CD14-positive monocyte (primary cell): ENCODE data around the gene PLA2G15. TPM values are rescaled to one million over a fixed set of nuclear protein-coding genes. Genes with fewer than 3 reads are reported as not detected.
A peak's percentile ranks its signal among the peaks of the same experiment; 100 is the strongest.

Experiments
- DNase-seq, 3 donors: peaks; one replicate each; pipeline ENCODE4 v3.0.0-alpha.2; 2011 to 2022
- H2AFZ ChIP-seq: 2 replicates; pipeline ENCODE4 v1.6.0; 2012; ENCODE audit warnings: mild to moderate bottlenecking, low read depth, low read length, inconsistent platforms; ENCODE audit not compliant: insufficient read depth, poor library complexity, severe bottlenecking
- H3K27ac ChIP-seq, 2 donors: 1 replicate in 1 of 2; 2 replicates in 1 of 2; pipeline ENCODE4 v1.5.1; 2012 to 2013; ENCODE audit warnings: low read length in 2 of 2, control low read depth in 1 of 2, inconsistent platforms in 1 of 2, low read depth in 1 of 2, mild to moderate bottlenecking in 1 of 2
- H3K27me3 ChIP-seq, 2 donors: one replicate each; pipeline versions ENCODE4 v1.6.0 to v1.6.1; 2011 to 2013; ENCODE audit warnings: low read length in 2 of 2; ENCODE audit not compliant: control insufficient read depth in 2 of 2, insufficient read depth in 2 of 2
- H3K36me3 ChIP-seq, 2 donors: replicated peaks in 1 of 2; 1 replicate in 1 of 2; 2 replicates in 1 of 2; pipeline versions ENCODE4 v1.5.1 to v1.6.1; 2012 to 2013; ENCODE audit warnings: low read length in 2 of 2, control low read depth in 1 of 2, inconsistent platforms in 1 of 2, mild to moderate bottlenecking in 1 of 2; ENCODE audit not compliant: insufficient read depth in 2 of 2, control insufficient read depth in 1 of 2
- H3K4me1 ChIP-seq, 2 donors: 1 replicate in 1 of 2; 2 replicates in 1 of 2; pipeline versions ENCODE4 v1.5.1 to v1.6.1; 2012 to 2013; ENCODE audit warnings: low read length in 2 of 2, control low read depth in 1 of 2, inconsistent platforms in 1 of 2, mild to moderate bottlenecking in 1 of 2, moderate library complexity in 1 of 2; ENCODE audit not compliant: insufficient read depth in 2 of 2, control insufficient read depth in 1 of 2
- H3K4me2 ChIP-seq: replicated peaks from 2 replicates; pipeline ENCODE3; 2012; ENCODE audit warnings: low read length, moderate library complexity, mild to moderate bottlenecking; ENCODE audit not compliant: poor library complexity, severe bottlenecking; ENCODE audit errors: extremely low read depth
- H3K4me3 ChIP-seq, 3 experiments: fragments of 200-600 bp in 1 of 3; sonication (generic) in 1 of 3; replicated peaks in 1 of 3; 1 replicate in 2 of 3; 2 replicates in 1 of 3; pipeline ENCODE4 v1.5.1; 2011 to 2013; ENCODE audit warnings: low read length in 3 of 3, mild to moderate bottlenecking in 3 of 3, control low read depth in 2 of 3, low read depth in 2 of 3, inconsistent platforms in 1 of 3, moderate library complexity in 1 of 3
- H3K79me2 ChIP-seq: 2 replicates; pipeline ENCODE4 v1.6.0; 2012; ENCODE audit warnings: mild to moderate bottlenecking, control low read depth, inconsistent platforms, low read length, moderate library complexity; ENCODE audit not compliant: insufficient read depth
- H3K9ac ChIP-seq: 2 replicates; pipeline ENCODE4 v1.6.0; 2017; ENCODE audit warnings: low read length, mild to moderate bottlenecking; ENCODE audit not compliant: insufficient read depth, poor library complexity, severe bottlenecking
- H3K9me3 ChIP-seq, 2 donors: replicated peaks in 1 of 2; 1 replicate in 1 of 2; 2 replicates in 1 of 2; pipeline versions ENCODE4 v1.5.1 to v1.6.1; 2012 to 2013; ENCODE audit warnings: low read length in 2 of 2, control low read depth in 1 of 2; ENCODE audit not compliant: control insufficient read depth in 1 of 2, insufficient read depth in 1 of 2
- H4K20me1 ChIP-seq: 2 replicates; pipeline ENCODE4 v1.6.0; 2012; ENCODE audit warnings: mild to moderate bottlenecking, low read length, control low read depth, moderate library complexity; ENCODE audit not compliant: insufficient read depth
- H3K27ac Mint-ChIP-seq, 7 donors: one replicate each; pipeline ENCODE4 v1.8.0; 2020; ENCODE audit warnings: mild to moderate bottlenecking in 7 of 7, mixed read lengths in 7 of 7, moderate library complexity in 6 of 7, inconsistent platforms in 2 of 7
- H3K27me3 Mint-ChIP-seq, 3 donors: one replicate each; pipeline ENCODE4 v1.8.0; 2021 to 2022; ENCODE audit warnings: low read depth in 3 of 3, mild to moderate bottlenecking in 3 of 3, mixed read lengths in 3 of 3, moderate library complexity in 3 of 3, inconsistent platforms in 1 of 3
- H3K36me3 Mint-ChIP-seq, 2 donors: one replicate each; pipeline ENCODE4 v1.8.0; 2020; ENCODE audit warnings: mixed read lengths in 2 of 2, inconsistent platforms in 1 of 2, mild to moderate bottlenecking in 1 of 2
- H3K4me1 Mint-ChIP-seq: one replicate; pipeline ENCODE4 v1.8.0; 2020; ENCODE audit warnings: mild to moderate bottlenecking, mixed read lengths
- H3K4me3 Mint-ChIP-seq, 2 donors: one replicate each; pipeline ENCODE4 v1.8.0; 2020; ENCODE audit warnings: mild to moderate bottlenecking in 2 of 2, mixed read lengths in 2 of 2, moderate library complexity in 1 of 2
- H3K9me3 Mint-ChIP-seq, 7 donors: one replicate each; pipeline ENCODE4 v1.8.0; 2020 to 2022; ENCODE audit warnings: mixed read lengths in 7 of 7, mild to moderate bottlenecking in 6 of 7, moderate library complexity in 6 of 7, inconsistent platforms in 2 of 7
- CTCF ChIP-seq: fragments of 200-600 bp; IDR thresholded peaks from one replicate; pipeline ENCODE4 v1.8.0; 2022; ENCODE audit warnings: antibody characterized with exemption, mild to moderate bottlenecking
- WGBS: methylation state at CpG from one replicate; pipeline ENCODE4 v1.1.5; 2013; ENCODE audit warnings: missing lambda C conversion rate; ENCODE audit not compliant: insufficient coverage; 5-methylcytosine and 5-hydroxymethylcytosine counted together
- intact Hi-C, 2 donors: fragments of 100-400 bp; cut with micrococcal nuclease; formaldehyde crosslinking; loops; one replicate each; pipeline versions ENCODE4 v1.15.0 to v1.15.1; 2023
- polyA plus RNA-seq, 3 donors: library from polyadenylated mRNA; depleted of rRNA in 1 of 3; unstranded in 2 of 3; stranded (reverse) in 1 of 3; fragments of 300-500 nt in 2 of 3; fragments of >200 nt in 1 of 3; fragmentation: Illumina TruSeq in 2 of 3; gene quantifications; 1 replicate in 2 of 3; 2 replicates in 1 of 3; pipeline ENCODE4 v1.2.3, GENCODE V29; 2012 to 2021

Gene PLA2G15
- polyA plus RNA-seq, 3 donors, result 27.8 to 34.8 (median 29.5) TPM

DNA sequence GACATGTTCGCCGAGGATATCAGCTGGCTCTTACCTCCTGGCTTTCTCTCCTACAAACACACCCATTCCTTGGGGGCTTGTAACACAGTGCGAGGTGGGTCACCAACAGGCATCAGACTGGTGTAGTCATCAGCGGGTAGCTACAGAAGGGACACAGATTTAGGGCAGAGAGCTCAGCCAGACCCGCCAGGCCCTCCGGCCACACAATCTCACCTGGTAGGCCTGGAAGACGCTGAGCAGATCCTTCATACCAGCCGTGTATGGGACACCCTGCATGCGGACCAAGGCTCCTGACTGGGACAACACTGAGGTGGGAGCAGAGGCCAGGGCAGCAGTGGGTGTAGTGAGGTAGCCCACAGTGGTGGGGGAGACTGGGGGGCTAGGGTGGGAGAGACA, 15.0 kb upstream of the PLA2G15 start:
- Histone ChIP-seq H2AFZ (no peak overlapping the region), H3K27me3 (peaks cover 0 to 14% of the 10 kb centered on the region in 2 donors), H3K9ac (no peak overlapping the region), H3K79me2 (no peaks in the 10 kb centered on the region), H3K4me1 (peaks cover 0 to 10% of the 10 kb centered on the region in 2 donors), H3K4me3 (no peak overlapping the region), H4K20me1 (peaks cover 30% of the 10 kb centered on the region), H3K4me2 (no peak overlapping the region), H3K27ac (no peak overlapping the region), H3K9me3 (no peaks in the 10 kb centered on the region), H3K36me3 (peaks cover 39 to 60% of the 10 kb centered on the region in 2 donors)
- Mint-ChIP-seq H3K27ac (peak overlapping the region in 1 of 7 donors; percentile 66), H3K36me3 (peaks cover 31 to 49% of the 10 kb centered on the region in 2 donors), H3K27me3 (peaks cover 10 to 14% (median 10%) of the 10 kb centered on the region in 3 donors), H3K9me3 (peaks cover 0 to 2% (median 0%) of the 10 kb centered on the region in 7 donors), H3K4me1 (peaks cover 9% of the 10 kb centered on the region), H3K4me3 (no peak overlapping the region)
- 94% methylated on average over 9 of the region's 9 CpGs for WGBS
- intact Hi-C loops, result loop anchor here in 1 of 2 donors (10.0 kb wide), 1 partner anchor 345 kb away; the partner anchor contains the start of gene NRN1L
- no peak for TF ChIP-seq CTCF
- no peak for DNase-seq

DNA sequence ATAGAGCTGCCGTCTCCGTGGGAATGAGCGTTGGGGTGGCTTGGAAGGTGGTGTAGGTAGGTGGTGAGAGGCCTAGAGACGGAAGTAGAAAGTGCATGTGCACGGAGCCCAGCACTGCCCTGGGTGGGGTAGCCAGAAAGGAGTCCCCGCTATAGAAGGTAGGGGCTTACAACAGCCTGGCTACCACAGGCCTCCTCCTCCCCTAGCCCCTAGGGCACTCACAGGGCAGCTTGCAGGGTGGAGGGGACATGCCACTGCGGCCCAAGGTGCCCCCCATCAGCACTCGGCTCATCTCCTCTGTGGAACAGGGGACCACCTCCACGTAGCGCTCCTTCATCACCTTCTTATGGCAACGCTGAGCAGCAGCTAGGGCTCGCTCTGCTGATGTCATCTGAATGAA, 14.2 kb upstream of the PLA2G15 start:
- H4K20me1 ChIP-seq, result peaks cover 30% of the 10 kb centered on the region
- intact Hi-C loops, result loop anchor here in 1 of 2 donors (10.0 kb wide), 1 partner anchor 346 kb away; the partner anchor contains the start of gene NRN1L
- H3K27me3 Mint-ChIP-seq, result peaks cover 16 to 20% (median 16%) of the 10 kb centered on the region in 3 donors
- no peaks in the 10 kb centered on the region for H3K79me2 ChIP-seq
- H3K27ac ChIP-seq, result no peak overlapping the region
- 97% methylated on average over 5 of the region's 12 CpGs for WGBS
- H3K9me3 Mint-ChIP-seq, result peaks cover 0 to 9% (median 0%) of the 10 kb centered on the region in 7 donors
- no peak overlapping the region for H2AFZ ChIP-seq
- peaks cover 39 to 52% of the 10 kb centered on the region in 2 donors for H3K36me3 ChIP-seq
- peaks cover 3 to 20% of the 10 kb centered on the region in 2 donors for H3K27me3 ChIP-seq
- no peak for TF ChIP-seq CTCF
- no peaks in the 10 kb centered on the region for H3K9me3 ChIP-seq
- H3K9ac ChIP-seq, result no peak overlapping the region
- no peak for DNase-seq
- H3K4me3 ChIP-seq, result no peak overlapping the region
- peaks cover 0 to 16% of the 10 kb centered on the region in 2 donors for H3K4me1 ChIP-seq
- peaks cover 11% of the 10 kb centered on the region for H3K4me1 Mint-ChIP-seq
- no peak overlapping the region for H3K4me2 ChIP-seq
- peak overlapping the region in 1 of 7 donors; percentile 42 for H3K27ac Mint-ChIP-seq
- no peak overlapping the region for H3K4me3 Mint-ChIP-seq
- peaks cover 25 to 48% of the 10 kb centered on the region in 2 donors for H3K36me3 Mint-ChIP-seq
